Lower leg skin (tissue), 3 donors: ENCODE measurements around the gene EML2.

Experiments used
- POLR2A ChIP-seq, 2 donors: fragments of 450-650 bp; IDR thresholded peaks; one replicate each; pipeline ENCODE4 v1.6.1; 2016 to 2017; ENCODE audit warnings: antibody characterized with exemption in 2 of 2, mild to moderate bottlenecking in 1 of 2, moderate library complexity in 1 of 2
- TF ChIP-seq, protein P1 (sequence below), 3 donors: fragments of 450-650 bp; IDR thresholded peaks; one replicate each; pipeline ENCODE4 v1.5.1; 2016; ENCODE audit warnings: antibody characterized with exemption in 3 of 3, mild to moderate bottlenecking in 3 of 3, moderate library complexity in 2 of 3

DNA sequence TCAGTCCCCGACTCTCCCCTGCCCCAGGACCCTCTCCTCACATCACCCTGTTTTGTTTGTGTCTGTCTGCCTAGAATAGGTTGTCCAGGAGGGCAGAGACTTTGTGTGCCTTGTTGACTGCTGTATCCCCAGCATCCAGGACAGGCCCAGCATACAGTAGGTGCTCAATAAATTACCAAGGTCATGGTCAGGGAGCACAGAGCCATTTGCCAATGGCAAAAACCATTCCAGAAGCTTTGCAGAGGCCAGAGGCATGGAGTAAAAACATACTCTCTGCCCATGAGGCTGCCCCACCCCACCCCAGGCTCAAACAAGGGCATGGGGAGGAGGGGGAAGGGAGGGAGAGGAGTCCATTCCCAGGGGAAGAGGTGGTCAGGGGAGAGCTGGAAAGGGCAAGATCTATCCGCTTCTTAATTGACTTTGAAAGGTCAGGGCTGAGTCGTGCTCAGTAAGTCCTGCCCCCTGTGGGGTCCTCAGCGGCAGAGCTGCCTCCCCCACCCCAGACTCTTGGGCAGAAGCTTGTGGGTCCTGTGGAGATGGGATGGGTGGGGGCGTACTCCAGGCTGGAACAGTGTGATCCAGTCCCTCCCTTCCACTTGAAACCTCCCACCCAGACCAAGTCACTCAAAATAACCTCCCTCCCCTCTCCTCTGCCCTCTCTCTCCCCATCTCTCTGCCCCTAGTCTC, 41.6 kb downstream of the EML2 start:
- TF ChIP-seq, protein P1, sequence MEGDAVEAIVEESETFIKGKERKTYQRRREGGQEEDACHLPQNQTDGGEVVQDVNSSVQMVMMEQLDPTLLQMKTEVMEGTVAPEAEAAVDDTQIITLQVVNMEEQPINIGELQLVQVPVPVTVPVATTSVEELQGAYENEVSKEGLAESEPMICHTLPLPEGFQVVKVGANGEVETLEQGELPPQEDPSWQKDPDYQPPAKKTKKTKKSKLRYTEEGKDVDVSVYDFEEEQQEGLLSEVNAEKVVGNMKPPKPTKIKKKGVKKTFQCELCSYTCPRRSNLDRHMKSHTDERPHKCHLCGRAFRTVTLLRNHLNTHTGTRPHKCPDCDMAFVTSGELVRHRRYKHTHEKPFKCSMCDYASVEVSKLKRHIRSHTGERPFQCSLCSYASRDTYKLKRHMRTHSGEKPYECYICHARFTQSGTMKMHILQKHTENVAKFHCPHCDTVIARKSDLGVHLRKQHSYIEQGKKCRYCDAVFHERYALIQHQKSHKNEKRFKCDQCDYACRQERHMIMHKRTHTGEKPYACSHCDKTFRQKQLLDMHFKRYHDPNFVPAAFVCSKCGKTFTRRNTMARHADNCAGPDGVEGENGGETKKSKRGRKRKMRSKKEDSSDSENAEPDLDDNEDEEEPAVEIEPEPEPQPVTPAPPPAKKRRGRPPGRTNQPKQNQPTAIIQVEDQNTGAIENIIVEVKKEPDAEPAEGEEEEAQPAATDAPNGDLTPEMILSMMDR (IDR thresholded peaks at IDR 0.05) = no peak
- TF ChIP-seq POLR2A (IDR thresholded peaks at IDR 0.05) = no peak
